NCI-H82 (cell line): ENCODE results near the gene CHPF.

ENCODE experiments used
- DNase-seq: peaks from one replicate; lab custom pipeline; 2025; lab: John Stamatoyannopoulos, UW

The CHPF gene, protein sequence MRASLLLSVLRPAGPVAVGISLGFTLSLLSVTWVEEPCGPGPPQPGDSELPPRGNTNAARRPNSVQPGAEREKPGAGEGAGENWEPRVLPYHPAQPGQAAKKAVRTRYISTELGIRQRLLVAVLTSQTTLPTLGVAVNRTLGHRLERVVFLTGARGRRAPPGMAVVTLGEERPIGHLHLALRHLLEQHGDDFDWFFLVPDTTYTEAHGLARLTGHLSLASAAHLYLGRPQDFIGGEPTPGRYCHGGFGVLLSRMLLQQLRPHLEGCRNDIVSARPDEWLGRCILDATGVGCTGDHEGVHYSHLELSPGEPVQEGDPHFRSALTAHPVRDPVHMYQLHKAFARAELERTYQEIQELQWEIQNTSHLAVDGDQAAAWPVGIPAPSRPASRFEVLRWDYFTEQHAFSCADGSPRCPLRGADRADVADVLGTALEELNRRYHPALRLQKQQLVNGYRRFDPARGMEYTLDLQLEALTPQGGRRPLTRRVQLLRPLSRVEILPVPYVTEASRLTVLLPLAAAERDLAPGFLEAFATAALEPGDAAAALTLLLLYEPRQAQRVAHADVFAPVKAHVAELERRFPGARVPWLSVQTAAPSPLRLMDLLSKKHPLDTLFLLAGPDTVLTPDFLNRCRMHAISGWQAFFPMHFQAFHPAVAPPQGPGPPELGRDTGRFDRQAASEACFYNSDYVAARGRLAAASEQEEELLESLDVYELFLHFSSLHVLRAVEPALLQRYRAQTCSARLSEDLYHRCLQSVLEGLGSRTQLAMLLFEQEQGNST

DNA sequence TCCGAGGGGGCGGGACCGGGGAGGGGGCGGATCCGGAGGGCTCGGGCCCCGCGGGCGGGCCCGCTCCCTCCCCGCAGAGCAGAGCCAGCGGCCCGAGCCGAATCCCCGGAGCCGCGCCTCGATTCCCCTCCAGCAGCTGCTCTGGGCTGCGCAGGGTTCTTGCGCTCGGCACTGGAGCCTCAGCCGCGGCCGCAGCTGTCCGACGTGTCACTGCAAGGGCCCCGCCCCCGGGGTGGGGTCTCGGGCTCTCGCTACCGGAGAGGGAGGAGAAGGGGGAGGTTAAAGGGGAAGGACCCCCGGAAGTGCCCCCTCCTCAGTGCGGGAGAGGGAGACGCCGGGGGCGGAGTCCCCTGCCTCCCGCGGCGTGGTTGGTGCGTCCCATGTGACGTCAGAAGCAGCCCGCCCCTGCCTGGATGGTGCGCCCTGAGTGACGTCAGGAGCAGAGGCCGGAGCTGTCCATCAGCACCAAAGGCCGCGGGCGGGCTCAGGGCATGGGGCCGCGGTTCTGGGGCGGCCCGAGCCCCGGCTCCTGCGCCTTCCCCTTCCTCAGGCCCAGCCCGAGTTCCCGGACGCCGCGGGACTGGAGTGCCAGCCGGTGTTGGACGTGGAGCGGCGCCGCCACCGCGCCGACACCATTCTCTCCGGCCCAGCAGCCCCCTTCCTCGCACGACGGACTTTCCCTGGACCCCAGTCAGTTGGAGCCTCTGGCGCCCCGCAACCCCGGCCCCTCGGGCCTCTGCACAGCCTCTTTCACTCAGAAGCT is at the start of gene CHPF, which contains the start of gene TMEM198:
CHPF (minus strand) TSS at position 214 of the 763 bp plus-strand sequence. CDS start 271 bp downstream, outside the sequence.
TMEM198 (plus strand) TSS at position 433 of the 763 bp plus-strand sequence. CDS start 700 bp downstream, outside the sequence.
- DNase-seq = peak; percentile 100

DNA sequence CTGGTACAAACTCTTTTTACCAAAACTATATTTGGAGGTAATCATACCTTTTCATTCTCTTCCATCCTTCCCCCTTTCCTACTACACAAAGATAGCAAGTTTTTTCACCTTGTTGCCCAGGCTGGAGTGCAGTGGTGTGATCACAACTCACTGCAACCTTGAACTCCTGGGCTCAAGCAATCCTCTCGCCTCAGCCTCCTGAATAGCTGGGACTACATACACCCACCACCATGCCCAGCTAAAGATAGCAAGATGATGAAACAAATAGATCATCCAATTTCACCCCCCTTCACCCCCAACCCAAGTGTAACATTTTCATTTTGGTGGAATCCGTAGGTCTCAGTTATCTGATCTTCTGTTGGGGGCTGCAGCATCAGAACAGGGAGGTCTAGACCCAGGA is 49.5 kb upstream of the CHPF start:
- no peak for DNase-seq

DNA sequence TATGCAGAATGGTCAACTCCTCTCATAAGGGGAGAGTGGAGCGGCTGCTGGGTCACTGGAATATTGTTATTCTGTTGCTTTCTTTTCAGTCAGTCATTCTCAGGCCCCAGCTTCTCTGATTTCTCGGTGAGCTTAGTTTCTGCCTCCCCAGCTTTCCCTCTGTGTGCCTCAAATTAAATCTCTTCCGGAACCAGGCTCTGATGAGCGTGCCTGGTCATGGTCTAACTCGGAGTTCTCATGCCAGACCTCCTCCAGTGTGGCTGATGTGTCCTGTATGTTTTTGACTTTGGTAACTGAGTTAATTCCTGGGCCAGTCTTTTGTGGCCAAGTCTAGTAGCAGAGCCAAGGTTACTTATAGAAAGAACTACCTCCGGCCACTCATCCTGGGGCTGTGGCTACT is 49.1 kb upstream of the CHPF start:
- no peak for DNase-seq

DNA sequence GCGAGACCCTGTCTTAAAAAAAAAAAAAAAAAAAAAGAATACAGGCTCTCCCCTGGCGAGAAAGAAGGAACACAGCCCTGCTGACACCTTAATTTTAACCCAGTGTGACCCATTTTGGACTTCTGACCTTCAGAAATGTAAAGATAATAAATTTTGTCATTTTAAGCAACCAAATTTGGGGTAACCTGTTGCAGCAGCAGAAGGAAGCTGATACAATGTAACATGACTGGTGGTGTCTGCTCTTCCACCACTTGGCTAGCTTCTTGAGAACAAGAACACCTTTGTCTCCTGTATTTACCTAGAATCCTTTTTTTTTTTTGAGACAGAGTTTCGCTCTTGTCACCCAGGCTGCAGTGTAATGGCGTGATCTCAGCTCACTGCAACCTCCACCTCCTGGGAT is 47.5 kb upstream of the CHPF start:
- no peak for DNase-seq

DNA sequence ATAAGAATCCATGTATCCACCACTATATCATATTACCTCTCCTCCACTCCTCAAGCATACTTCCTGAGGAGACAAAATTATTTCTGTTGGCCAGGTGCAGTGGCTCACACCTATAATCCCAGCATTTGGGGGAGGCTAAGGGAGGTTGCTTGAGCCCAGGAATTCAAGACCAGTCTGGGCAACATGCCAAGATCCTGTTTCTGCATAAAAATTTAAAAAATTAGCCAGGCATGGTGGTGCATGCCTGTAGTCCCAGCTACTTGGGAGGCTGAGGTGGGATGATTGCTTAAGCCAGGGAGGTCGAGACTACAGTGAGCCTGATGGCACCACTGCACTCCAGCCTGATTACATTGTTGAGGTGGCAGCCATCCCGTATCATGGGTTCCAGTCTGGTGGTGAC is 37.7 kb upstream of the CHPF start:
- no peak for DNase-seq

DNA sequence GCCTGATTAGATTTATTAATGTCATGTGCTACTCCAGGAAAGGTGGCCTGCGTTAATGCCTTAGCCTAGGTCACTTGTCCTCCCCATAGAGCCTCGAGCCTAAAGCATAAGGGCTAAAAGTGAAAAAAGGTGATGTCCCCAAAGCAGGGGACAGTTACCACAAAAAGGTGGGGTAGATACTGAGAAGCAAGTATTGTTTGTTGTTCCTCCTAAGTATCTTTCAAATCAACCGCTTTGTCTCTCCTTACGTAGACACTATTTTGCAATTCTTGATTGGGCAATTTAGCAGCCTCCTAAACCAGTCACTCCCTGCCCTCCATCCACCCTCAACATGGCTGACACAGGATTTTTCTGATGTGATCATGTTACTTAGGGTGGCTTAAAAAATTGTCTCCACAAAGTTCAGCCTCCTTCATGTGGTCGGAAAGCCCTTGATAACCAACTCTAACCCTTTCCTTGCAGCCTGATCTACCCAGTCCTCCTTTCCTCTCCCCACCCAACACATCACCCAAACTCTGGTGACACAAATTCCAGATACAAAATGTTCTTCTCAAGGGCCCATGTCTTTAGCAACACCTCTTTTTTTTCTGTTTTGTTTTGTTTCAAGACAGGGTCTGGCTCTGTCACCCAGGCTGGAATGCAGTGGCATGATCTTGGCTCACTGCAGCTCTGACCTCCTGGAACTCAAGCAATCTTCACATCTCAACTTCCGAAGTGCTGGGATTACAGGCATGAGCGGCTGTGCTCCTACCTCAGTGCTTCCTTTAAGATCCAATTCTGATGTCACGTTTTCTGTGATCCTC is 35.4 kb upstream of the CHPF start:
- no peak for DNase-seq

DNA sequence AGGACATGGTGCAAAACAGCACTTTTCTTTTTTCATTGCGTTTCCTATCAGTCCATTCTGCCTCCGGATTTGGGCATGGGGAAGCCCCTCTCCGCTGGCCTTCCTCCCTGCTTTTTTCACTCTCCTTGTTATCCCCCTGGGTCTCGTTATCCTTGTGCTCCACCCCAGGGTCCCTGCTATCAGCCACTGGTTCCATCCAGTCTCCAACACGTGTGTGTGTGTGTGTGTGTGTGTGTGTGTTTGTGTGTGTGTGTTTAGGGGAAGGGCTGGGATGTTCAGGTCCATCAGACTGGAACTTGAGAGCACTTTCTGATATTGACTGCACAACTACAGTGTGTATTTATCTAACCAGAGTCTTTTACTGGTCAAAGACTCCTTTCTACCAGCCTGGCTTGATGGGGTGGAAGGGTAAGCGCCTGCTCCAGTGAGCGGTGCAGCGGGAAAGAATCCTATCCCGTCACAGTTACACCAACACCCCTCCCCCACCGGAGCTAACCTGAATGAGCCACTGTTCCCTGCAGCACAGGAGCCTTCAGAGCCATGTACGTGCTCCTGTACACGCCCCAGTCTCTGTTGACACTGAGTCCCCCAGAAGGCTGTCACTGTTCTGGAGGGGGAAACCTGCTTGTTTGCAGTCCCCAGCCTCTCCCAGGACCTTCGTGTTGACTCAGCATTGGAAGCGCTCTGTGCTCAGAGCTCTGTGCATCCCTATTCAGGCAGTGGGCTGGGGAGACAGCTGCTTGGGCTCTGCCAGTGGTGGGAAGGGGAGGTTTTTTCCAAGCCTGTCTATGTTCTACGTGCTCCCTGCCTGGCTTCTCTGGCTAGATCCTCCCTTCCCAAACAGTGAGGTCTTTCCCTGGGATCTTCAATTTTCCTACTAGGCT is 33.1 kb upstream of the CHPF start:
- peak; percentile 82 for DNase-seq

DNA sequence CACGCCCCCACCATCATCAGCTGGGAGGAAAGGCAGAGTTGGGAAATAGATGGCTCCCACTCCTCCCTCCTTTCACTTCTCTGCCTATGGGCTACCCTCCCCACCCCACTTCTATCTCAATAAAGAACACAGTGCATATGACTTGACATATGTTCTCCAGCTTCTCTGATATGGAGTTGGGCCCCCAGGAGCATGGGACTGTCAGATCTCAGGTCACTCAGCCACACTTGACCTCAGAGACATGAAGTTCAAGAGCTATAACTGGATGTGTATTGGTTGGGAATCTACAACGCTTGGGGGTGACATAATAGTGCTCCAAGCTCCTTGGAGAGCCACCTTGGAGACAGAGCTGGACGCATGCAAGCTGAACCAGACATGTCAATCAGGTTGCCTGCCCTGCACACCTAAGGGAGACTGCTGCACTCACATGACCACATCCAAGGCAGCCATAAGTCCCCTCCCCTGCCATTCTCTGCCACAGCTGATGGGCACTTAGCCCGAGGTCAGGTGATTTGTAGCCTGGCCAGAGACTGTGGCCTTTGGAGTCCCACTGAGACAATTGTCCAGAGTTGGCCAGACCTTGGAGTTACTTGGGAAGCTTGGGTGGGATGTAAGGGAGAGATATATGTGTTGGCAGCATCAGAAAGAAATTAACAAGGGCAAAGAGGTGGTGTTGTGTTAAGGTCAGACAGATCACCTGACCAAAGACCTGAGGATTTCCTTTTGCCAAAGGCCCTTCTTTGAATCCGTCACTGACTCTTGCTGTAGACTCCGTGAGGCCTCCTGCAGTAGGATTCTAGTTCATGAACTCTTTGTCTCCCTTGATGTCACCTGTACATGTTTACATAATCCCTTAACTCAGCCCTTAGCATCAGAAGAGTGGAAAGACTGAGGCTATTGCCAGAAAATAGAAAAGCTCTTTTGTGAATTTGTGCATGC is 32.2 kb upstream of the CHPF start:
- no peak for DNase-seq

DNA sequence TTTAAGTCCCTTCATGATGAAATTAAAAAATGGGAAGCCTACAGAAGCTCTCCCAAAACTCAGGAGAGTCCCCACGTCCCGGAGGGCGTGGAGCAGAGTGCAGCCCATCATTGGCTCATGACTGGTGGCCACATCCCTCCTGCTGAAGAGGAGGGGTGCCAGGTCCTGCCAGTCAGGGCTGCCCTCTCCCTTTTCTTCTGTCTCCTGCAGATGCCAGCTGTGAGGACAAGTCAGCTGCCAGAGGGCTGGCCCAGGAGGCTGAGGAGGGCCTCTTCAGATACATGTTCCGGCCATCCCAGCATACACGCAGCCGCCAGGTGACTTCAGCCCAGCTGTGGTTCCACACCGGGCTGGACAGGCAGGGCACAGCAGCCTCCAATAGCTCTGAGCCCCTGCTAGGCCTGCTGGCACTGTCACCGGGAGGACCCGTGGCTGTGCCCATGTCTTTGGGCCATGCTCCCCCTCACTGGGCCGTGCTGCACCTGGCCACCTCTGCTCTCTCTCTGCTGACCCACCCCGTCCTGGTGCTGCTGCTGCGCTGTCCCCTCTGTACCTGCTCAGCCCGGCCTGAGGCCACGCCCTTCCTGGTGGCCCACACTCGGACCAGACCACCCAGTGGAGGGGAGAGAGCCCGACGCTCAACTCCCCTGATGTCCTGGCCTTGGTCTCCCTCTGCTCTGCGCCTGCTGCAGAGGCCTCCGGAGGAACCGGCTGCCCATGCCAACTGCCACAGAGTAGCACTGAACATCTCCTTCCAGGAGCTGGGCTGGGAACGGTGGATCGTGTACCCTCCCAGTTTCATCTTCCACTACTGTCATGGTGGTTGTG is 31.1 kb upstream of the CHPF start:
- no peak for DNase-seq

DNA sequence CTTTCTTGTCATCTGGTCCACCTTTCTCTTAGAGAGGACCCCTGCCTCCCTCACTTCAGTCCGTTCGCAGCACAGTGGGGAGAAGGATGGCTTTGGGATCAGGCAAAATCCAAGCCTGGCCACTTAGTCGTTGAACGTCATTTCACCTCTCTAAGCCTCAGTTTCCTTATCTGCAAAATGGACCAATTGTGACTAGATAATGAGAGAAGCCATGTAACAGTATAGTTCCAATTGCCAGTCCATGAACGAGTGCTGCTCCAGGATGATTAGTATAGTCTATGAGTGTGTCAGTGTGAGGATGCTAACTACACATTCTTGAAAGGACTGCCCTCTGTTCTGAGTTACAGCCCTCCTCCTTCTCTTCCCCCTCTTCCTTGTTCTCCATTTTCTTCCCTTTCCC is 29.6 kb upstream of the CHPF start:
- DNase-seq = no peak

DNA sequence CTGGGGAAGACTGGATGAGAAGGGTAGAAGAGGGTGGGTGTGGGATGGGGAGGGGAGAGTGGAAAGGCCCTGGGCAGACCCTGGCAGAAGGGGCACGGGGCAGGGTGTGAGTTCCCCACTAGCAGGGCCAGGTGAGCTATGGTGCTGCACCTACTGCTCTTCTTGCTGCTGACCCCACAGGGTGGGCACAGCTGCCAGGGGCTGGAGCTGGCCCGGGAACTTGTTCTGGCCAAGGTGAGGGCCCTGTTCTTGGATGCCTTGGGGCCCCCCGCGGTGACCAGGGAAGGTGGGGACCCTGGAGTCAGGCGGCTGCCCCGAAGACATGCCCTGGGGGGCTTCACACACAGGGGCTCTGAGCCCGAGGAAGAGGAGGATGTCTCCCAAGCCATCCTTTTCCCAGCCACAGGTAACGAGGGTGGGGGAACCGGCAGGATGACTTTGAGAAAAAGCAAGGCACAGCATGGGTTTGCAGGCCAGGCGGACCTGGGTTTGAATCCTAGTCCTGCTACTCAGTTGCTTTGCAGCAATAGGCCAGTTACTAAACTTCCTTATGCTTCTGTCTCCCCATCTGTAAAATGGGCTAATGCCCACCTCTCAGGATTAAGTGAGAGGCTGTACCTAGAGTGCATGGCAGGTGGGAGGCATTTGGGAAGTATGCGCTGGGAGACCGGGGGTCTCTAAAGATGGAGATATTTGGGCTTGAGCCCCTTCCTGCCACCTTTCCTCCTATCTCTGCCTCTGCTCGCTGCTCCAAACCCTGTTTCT is 28.8 kb upstream of the CHPF start, which contains the start of gene INHA:
INHA (plus strand) TSS at position 74 of the 765 bp plus-strand sequence; CDS start at position 139, 65 bp downstream.
- no peak for DNase-seq

DNA sequence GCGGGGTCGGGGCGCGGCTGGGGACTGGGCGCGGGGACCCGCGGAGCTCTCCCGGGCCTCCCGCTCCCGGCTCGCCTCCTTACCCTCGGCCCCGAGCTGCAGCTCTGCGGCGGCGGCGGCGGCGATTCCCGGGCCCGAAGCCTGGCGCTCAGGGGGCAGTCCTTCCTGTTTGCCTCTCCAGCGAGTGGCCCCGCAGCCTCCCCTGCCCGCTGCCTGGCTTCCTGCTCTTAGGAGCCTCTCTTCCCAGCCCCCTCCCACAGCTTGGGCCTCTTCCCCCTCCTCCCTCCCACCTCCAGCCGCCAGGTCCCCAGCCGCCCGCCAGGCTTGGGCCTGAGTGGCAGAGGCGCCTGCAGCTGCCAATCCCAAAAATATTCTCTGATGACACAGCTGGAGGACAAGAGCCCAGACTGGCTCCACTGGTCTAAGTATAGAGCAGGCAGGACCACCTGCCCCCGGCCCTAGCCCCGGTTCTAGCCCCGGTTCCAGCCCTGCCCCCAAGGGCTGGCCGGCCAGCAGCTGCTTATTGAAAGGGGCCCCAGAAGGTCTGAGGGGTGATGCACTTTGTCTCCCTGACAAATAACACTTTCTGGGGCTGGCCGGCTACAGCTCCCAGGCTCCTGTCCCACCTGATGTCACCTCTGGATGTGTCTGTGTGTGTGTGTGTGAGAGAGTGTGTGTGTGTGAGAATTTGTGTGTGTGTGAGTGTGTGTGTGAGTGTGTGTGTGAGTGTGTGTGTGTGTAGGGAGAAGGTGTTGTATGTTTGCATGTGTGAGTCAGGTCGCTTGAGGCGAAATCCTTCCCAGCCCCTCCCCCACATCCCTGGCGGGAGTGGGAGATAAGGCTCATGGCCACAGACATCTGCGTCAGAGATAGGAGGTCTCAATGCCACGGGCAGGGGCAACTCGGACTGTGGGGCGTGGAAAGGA is 28.0 kb upstream of the CHPF start, which contains the start of gene OBSL1:
OBSL1 (minus strand) TSS at position 229 of the 926 bp plus-strand sequence. CDS start 307 bp downstream, outside the sequence.
- DNase-seq = peak; percentile 96

DNA sequence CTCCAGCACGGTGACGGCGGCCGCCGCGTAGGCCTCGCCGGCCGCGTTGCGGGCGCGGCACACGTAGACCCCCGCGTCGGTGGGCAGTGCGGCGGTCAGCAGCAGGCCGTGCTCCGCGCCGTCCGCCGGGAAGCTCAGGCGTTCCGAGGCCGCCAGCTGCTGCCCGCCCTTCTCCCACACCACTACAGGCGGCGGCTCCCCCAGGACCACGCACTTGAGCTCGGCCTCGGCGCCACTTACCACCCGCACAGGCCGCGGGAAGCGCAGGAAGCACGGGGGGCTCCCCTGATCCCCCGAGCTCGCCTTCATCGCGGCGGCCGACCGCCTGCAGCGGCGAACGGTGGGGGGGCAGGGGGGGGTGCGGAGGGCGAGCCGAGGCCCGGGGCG is 27.3 kb upstream of the CHPF start:
- DNase-seq = peak; percentile 44

DNA sequence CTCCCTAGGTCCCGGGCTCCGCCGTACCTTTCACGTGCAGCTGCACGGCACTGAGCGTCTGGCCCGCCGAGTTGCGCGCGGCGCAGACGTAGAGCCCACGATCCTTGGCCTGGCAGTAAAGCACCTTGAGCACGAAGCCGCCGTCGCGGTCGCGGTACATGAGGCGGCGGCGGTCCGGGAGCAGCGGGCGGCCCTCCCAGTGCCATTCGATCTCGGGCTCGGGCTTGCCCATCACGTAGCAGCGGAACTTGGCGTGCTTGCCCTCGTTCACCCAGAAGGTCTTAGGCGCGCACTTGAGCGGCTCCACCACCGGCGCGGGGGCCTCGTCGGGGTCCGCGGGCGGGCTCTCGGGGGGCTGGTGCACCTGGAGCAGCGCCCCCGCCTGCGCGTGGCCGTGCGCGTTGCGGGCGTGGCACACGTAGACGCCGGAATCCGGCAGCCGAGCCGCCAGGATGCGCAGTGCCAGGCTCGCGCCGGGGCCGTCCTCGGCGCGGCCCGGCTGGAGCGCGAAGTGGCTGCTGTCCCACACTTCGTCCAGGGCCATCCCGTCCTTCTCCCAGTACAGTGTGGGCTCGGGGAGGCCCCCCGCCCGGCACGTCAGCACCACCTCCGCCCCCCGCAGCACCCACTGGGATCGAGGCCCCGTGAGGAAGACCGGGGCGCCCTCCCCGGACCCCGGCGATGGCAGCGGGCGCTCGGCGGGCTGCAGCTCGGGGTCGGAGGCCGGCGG is 26.8 kb upstream of the CHPF start:
- peak; percentile 61 for DNase-seq

DNA sequence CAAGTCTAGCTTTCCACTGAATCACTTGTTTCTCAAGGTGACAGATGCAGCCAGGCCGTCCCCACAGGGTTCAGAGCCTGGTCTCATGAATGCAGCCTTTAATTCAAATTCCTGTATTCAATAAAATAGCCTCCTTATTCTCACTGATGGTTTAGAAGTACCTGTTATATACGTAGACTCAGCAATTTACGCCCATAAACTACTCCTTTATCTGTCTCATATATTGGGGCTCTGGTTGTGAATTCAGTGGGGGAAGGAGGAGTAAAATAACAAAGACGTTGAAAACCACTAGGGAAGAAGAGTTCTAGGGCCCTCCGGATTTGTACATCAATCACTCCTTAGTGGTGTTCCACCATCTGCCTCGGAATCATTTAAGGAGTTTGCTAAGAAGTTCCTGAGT is 26.0 kb upstream of the CHPF start:
- peak; percentile 94 for DNase-seq

DNA sequence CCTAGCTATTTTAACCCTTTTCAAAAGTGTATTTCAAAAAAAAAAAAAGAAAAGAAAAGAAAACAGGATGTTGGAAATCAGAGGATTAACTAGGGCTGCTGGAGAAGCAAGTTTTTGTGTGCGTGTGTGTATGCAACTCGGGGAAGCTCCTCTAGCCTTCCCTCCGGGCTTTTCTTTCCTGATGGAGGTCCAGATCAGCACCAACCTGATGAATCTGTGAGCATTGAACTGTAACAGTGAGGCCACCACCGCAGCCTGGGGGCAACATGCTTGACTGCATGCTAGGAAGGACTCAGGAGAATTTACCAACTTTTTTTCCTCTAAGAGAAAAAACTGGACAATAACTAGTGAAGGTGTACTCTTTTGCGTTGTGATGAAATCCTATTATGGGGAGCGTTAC is 25.4 kb upstream of the CHPF start:
- DNase-seq = no peak
